HG02885 (cell line): ENCODE data around the gene CCDC28B.
A peak's percentile ranks its signal among the peaks of the same experiment; 100 is the strongest.

Experiments
- ATAC-seq: cut with Tn5 transposase; IDR thresholded peaks from one replicate; pipeline ENCODE4 v1.9.1; 2021; ENCODE audit warnings: mild to moderate bottlenecking; ENCODE audit not compliant: unreplicated experiment, poor library complexity

The CCDC28B gene

GRCh38 chr1:32249831-32250525, 49.6 kb downstream of the CCDC28B start:
- ATAC-seq = peak; percentile 62

- ATAC-seq = no peak
These were observed 50.7 kb downstream of the CCDC28B start, which contains the start of gene LCK for GRCh38 chr1:32250893-32251716. Gene LCK, plus strand, starts transcription at chr1:32251265. Its CDS starts 23,065 bp downstream, at chr1:32274330.
